Activated B cell treated with CpG ODN at 0.5 μM for 24 hours (primary cell): ENCODE results near the gene RYR2. TPM values are rescaled to one million over a fixed set of nuclear protein-coding genes. Genes with fewer than 3 reads are reported as not detected.
"Not testable (repeated sequence)": the region's sequence is repeated elsewhere in the genome, so short reads cannot be mapped to it uniquely, and the experiment has no call there.

ENCODE experiments used
- ATAC-seq: fragments of 200-7000 bp; cut with Tn5 transposase; one replicate; pipeline ENCODE4 v1.10.0; 2021; ENCODE audit warnings: low read depth, mild to moderate bottlenecking, moderate library complexity
- CTCF ChIA-PET: fragments of 350-600 bp; sonication (Branson Sonifier 250); formaldehyde crosslinking; loops from one replicate; lab custom pipeline; 2021; ENCODE audit warnings: antibody characterized with exemption; lab: Charles Lee
- POLR2A ChIA-PET: fragments of 350-600 bp; sonication (Branson Sonifier 250); formaldehyde crosslinking; loops from one replicate; lab custom pipeline; 2021; ENCODE audit warnings: antibody characterized with exemption; lab: Charles Lee
- DNase-seq: peaks from one replicate; pipeline ENCODE4 v3.0.0; 2022
- H3K27ac Mint-ChIP-seq: one replicate; pipeline ENCODE4 v1.8.0; 2020; ENCODE audit warnings: mixed read lengths
- H3K27me3 Mint-ChIP-seq: one replicate; pipeline ENCODE4 v1.8.0; 2021; ENCODE audit warnings: mixed read lengths
- H3K36me3 Mint-ChIP-seq: one replicate; pipeline ENCODE4 v1.8.0; 2021; ENCODE audit warnings: low read depth, mixed read lengths
- H3K4me1 Mint-ChIP-seq: one replicate; pipeline ENCODE4 v1.8.0; 2021; ENCODE audit warnings: mixed read lengths
- H3K4me3 Mint-ChIP-seq: one replicate; pipeline ENCODE4 v1.8.0; 2020; ENCODE audit warnings: mild to moderate bottlenecking, mixed read lengths
- H3K9me3 Mint-ChIP-seq: one replicate; pipeline ENCODE4 v1.8.0; 2020; ENCODE audit warnings: mixed read lengths
- intact Hi-C: fragments of 100-400 bp; cut with micrococcal nuclease; formaldehyde crosslinking; loops from one replicate; pipeline ENCODE4 v1.15.1; 2024
- total RNA-seq: library from RNA; stranded (reverse); gene quantifications from 2 replicates; pipeline ENCODE4 v1.2.3, GENCODE V29; 2022
- TF ChIP-seq, protein P1 (sequence below): fragments of 200-600 bp; IDR thresholded peaks from one replicate; pipeline ENCODE4 v1.8.0; 2022; ENCODE audit warnings: antibody characterized with exemption, mild to moderate bottlenecking

The RYR2 gene
- total RNA-seq, 1 donor from 2014 or later, result not detected

DNA sequence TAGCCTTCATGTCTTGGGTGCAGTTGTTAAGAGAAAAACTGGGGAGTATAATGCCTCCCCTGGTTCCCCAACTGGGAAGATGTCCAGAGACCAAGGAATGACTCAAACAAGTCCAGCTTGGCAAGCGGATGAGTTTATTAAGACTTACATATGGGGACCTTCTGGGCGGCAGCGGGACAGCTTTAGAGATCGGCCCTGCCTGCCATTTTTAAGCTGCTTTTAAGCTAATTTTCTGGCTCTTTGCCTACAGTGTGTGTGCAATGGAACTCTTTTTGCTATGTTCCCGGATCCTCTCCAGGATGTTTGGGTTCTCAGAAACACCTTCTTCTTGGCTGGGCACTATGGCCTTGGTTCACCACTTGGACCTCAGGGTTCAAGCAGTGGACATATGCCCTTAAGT lies 99.5 kb downstream of the RYR2 start:
- no peak overlapping the region for H3K27ac Mint-ChIP-seq
- H3K4me3 Mint-ChIP-seq, result no peak overlapping the region
- H3K9me3 Mint-ChIP-seq, result no peaks in the 10 kb centered on the region
- POLR2A ChIA-PET, result no interaction called here
- no peak for DNase-seq
- TF ChIP-seq, protein P1, sequence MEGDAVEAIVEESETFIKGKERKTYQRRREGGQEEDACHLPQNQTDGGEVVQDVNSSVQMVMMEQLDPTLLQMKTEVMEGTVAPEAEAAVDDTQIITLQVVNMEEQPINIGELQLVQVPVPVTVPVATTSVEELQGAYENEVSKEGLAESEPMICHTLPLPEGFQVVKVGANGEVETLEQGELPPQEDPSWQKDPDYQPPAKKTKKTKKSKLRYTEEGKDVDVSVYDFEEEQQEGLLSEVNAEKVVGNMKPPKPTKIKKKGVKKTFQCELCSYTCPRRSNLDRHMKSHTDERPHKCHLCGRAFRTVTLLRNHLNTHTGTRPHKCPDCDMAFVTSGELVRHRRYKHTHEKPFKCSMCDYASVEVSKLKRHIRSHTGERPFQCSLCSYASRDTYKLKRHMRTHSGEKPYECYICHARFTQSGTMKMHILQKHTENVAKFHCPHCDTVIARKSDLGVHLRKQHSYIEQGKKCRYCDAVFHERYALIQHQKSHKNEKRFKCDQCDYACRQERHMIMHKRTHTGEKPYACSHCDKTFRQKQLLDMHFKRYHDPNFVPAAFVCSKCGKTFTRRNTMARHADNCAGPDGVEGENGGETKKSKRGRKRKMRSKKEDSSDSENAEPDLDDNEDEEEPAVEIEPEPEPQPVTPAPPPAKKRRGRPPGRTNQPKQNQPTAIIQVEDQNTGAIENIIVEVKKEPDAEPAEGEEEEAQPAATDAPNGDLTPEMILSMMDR, result no peak
- H3K36me3 Mint-ChIP-seq, result no peaks in the 10 kb centered on the region
- H3K27me3 Mint-ChIP-seq, result no peaks in the 10 kb centered on the region
- CTCF ChIA-PET, result no interaction called here
- H3K4me1 Mint-ChIP-seq, result no peaks in the 10 kb centered on the region
- intact Hi-C loops, result no loop called here
- ATAC-seq, result no peak

DNA sequence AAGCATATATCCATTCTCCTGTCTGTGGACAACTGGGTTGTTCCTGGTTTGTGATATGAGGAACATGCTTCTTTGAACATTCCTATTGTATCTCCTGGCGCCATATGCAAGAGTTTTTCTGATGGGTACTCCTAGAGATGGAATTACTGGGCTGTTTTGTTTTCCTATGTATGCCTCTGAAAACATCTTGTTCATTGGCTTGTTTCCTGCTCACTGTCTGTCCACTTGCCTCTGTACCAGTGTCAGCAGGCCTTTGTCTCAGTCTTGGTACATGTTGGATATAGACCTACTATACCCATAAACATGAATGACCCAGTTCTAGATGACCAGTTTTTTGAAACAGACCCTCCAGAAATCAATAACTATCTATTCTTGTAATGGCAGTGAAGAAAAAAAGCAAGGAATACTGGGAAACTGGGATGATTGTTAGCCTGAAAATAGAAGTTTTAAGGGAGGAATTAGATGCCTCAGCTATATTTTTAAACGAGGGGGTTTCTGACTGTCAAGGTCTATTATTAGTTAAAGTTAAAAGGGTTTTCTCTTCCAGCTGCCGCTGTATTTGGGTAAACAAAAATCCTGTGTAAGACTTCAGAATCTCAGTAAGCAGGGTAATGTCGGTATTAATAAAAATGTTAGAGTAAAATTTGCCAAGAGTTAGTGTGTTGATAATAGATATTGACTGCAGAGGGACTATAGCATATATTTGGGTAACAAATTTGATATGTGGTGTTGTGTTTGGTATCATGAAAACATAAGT lies 103.6 kb downstream of the RYR2 start:
- peaks cover 3% of the 10 kb centered on the region for H3K9me3 Mint-ChIP-seq
- CTCF ChIA-PET, result no interaction called here
- TF ChIP-seq, protein P1, result no peak
- no peak overlapping the region for H3K4me3 Mint-ChIP-seq
- POLR2A ChIA-PET, result no interaction called here
- no peaks in the 10 kb centered on the region for H3K27me3 Mint-ChIP-seq
- intact Hi-C loops, result no loop called here
- H3K27ac Mint-ChIP-seq, result no peak overlapping the region
- H3K4me1 Mint-ChIP-seq, result no peaks in the 10 kb centered on the region
- no peaks in the 10 kb centered on the region for H3K36me3 Mint-ChIP-seq
- no peak for DNase-seq
- ATAC-seq, result no peak

DNA sequence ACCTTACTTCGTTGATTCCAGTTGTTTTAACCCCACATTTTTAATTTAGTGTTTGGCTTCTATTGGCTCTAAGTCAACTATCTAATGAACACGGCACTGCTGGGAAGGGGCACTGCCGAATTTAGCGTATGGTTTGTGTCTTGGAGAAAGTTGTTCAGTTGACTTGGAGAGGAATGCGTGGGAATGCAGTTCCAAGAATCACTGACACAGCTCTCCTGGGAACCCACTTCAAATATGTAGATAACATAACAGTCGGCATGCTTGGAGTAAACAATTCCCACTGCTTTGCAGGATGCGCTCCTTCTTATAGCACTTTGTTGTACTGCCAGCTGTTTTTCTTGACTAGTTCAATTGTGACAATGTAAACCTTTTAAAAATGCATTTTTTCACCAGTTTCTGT lies 104.3 kb downstream of the RYR2 start:
- no peaks in the 10 kb centered on the region for H3K4me1 Mint-ChIP-seq
- H3K4me3 Mint-ChIP-seq, result no peak overlapping the region
- H3K36me3 Mint-ChIP-seq, result no peaks in the 10 kb centered on the region
- DNase-seq, result no peak
- H3K9me3 Mint-ChIP-seq, result peaks cover 3% of the 10 kb centered on the region
- no peaks in the 10 kb centered on the region for H3K27me3 Mint-ChIP-seq
- ChIA-PET CTCF (no interaction called here), POLR2A (no interaction called here)
- intact Hi-C loops, result no loop called here
- TF ChIP-seq, protein P1, result no peak
- H3K27ac Mint-ChIP-seq, result no peak overlapping the region
- no peak for ATAC-seq

DNA sequence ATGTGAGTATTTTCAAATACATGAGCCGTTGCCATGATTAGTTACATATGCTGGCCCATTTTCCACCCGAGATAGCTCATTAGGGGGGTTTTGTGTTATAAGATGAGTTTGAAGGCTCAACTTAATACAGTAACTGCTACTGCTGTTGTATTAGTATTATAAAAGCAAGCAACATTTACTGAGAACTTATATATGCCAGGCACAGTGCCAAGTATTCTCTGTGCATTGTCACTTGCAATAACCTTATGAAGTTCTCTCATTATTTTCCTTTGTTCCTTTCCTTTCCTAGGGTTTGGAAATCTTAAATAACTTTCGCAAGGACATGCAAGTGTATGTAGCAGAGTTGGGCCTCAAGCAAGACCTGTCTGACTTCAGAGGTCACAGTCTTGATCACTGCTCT lies 107.9 kb downstream of the RYR2 start:
- intact Hi-C loops, result no loop called here
- no peak overlapping the region for H3K4me3 Mint-ChIP-seq
- H3K9me3 Mint-ChIP-seq, result peaks cover 6% of the 10 kb centered on the region
- no peaks in the 10 kb centered on the region for H3K27me3 Mint-ChIP-seq
- no peak overlapping the region for H3K27ac Mint-ChIP-seq
- DNase-seq (no peak), ATAC-seq (no peak)
- POLR2A ChIA-PET, result no interaction called here
- H3K4me1 Mint-ChIP-seq, result no peaks in the 10 kb centered on the region
- CTCF ChIA-PET, result no interaction called here
- TF ChIP-seq, protein P1, result no peak
- no peaks in the 10 kb centered on the region for H3K36me3 Mint-ChIP-seq

DNA sequence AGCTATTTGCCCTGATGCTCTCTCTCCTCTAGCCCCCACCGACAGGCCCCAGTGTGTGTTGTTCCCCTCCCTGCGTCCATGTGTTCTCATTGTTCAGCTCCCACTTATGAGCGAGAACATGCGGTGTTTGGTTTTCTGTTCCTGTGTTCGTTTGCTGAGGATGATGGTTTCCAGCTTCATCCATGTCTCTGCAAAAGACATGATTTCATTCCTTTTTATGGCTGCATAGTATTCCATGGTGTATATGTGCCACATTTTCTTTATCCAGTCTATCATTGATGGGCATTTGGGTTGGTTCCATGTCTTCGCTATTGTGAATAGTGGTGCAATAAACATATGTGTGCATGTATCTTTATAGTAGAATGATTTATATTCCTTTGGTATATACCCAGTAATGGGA lies 110.0 kb downstream of the RYR2 start:
- H3K4me3 Mint-ChIP-seq, H3K36me3 Mint-ChIP-seq, H3K27ac Mint-ChIP-seq, CTCF ChIA-PET, intact Hi-C loops, ATAC-seq, H3K27me3 Mint-ChIP-seq, H3K9me3 Mint-ChIP-seq, DNase-seq, H3K4me1 Mint-ChIP-seq, POLR2A ChIA-PET: not testable (repeated sequence)
